ENCODE measurements around the gene CORT.
"Not testable (repeated sequence)": the region's sequence is repeated elsewhere in the genome, so short reads cannot be mapped to it uniquely, and the experiment has no call there.

Gene CORT

GRCh38 chr1:10449751-10450150 lies at the start of gene CORT:
Gene CORT (plus strand): TSS chr1:10450031. CDS start chr1:10450224, 193 bp downstream.
- peak in 1 of 56 donors; percentile 13 for DNase-seq

DNA sequence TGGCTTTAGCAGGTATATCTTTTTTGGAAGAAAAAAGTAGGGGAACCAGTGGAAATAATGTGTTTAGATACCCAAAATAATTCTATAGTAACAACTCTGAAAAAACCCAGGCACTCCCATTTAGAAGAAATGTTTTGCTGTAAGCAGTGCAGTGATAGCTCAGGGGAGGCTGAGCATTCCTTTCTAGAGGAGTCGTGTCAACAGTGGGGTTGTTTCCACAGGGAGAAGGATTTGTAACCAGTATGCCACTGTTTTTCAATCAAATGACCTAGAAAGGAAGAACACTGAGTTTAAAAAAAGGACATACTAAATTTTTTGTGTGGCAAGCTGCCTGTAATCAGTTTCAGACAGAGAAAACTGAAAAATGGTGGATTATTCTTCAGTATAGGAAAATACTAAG lies 48.5 kb upstream of the CORT start:
- no peak for DNase-seq

DNA sequence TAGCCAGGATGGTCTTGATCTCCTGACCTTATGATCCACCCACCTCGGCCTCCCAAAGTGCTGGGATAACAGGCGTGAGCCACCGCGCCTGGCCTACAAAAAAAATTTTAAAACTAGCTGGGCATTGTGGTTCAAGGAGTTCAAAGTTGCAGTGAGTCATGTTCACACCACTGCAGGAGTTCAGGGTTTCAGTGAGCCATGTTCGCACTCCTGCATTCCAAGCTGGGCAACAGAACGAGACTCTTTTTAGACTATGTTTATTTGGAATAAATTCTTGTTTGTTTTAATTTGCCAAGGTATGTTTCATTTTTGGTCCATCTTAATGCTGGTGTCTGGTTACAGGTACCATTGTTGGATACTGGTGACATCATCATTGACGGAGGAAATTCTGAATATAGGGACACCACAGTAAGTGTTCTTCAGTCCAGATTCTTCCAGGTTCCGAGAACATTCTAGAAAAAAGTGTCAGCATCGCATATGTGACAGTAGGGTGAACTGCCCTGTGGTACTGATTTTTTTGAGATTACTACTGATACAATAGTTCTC lies 47.0 kb upstream of the CORT start:
- no peak for DNase-seq

DNA sequence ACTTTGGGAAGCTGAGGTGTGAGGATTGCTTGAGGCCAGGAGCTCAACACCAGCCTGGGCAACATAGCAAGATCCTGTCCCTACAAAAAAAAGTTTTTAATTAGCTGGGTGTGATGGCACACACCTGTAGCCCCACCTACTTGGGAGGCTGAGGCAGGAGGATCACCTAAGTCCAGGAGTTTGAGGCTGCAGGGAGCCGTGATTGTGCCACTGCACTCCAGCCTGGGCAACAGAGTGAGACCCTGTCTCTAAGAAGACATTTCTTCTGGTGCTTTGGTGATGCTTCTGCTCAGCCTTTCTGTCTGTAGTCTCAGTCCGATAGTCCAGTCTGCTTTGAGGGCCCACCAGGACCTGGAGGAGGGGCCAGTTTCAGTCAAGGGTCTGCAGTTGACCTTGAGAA lies 42.6 kb upstream of the CORT start:
- no peak for DNase-seq

DNA sequence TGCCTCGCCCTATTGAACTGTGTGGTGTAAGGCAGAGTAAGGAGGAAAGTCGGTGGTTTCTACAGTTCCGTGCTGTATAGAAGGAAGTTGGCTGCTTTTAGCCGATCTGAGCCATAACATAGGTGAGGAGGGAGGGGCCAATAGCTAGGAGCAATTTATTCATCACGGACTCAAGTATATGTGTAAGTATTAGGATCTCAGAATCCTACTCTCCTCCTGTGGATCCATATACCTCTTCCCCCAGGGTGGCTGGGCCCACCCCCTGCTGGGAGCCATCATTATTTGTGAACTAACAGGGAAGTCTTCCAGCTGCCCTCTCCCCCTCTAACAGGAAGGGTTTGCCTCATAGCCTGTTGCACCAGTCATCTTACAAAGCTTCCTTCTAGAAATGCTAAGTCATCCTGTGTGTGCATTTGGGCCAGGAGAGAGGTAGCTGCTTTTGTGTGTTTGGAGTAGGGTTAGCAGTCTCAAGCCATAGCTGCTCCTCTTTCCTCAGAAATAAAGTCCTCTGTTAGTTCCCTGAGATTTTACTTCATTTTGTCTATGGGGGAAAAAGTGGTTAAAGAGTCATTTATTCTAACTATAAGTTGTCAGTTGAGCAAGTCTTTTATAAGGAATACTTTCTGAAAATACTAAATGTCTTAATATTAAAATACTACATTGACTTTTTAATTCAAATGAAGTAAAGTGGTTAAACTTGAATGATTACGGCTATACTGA lies 34.5 kb upstream of the CORT start:
- peak in 6 of 56 donors; percentile 2 to 17 (median 4) for DNase-seq

GRCh38 chr1:10415967-10416366 lies 33.9 kb upstream of the CORT start:
- not testable (repeated sequence) for DNase-seq

GRCh38 chr1:10418741-10419140 lies 31.1 kb upstream of the CORT start:
- DNase-seq, result not testable (repeated sequence)

GRCh38 chr1:10419351-10419750 lies 30.5 kb upstream of the CORT start:
- DNase-seq, result no peak

GRCh38 chr1:10421637-10422036 lies 28.2 kb upstream of the CORT start:
- no peak for DNase-seq

DNA sequence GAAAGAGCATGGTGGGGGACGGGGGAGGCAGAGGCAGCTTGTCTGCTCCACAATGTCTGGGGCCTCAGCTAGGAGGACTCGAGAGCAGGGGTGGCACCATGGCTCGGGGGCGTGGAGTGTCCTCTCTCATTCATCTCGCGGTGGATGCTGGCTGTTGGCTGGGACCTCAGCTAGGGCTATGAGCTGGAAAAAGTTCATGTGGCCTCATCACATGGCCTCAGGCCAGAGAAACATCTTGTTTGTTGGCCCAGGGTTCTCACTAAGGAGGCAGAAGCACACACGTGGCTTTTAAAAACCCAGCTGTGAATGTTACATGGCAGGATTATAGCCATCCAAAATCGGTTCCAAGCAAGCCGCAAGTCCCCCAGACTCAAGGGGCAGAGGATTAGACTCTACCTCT lies 25.8 kb upstream of the CORT start:
- DNase-seq, result peak in 5 of 56 donors; percentile 1 to 28 (median 3)

DNA sequence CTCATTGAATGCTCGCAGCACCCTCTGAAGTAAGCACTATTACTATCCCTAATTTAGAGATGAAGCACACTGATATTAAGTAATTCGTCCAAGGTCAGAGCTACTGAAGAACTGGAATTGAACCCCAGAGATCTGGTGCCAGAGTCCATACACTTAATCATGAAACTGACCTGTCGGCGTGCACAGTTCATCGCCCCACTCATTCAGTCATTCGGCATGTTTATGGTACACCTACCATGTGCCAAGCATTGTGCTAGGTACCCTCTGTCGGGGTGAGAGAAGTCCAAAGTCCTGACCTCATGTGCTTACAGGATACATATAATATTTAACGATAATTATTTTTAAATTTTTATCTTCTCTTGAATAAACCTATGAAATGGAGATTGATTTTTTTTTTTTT lies 25.2 kb upstream of the CORT start:
- no peak for DNase-seq

DNA sequence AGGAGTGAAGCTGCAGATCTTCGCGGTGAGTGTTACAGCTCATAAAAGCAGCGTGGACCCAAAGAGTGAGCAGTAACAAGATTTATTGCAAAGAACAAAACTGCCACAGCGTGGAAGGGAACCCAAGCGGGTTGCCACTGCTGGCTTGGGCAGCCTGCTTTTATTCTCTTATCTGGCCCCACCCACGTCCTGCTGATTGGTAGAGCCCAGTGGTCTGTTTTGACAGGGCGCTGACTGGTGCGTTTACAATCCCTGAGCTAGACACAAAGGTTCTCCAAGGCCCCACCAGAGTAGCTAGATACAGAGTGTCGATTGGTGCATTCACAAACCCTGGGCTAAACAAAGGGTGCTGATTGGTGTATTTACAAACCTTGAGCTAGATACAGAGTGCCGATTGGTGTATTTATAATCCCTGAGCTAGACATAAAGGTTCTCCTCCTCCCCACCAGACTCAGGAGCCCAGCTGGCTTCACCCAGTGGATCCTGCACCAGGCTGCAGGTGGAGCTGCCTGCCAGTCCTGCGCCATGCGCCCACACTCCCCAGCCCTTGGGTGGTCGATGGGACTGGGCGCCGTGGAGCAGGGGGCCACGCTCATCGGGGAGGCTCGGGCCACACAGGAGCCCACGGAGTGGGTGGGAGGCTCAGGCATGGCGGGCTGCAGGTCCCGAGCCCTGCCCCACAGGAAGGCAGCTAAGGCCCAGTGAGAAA lies 23.9 kb upstream of the CORT start:
- not testable (repeated sequence) for DNase-seq

DNA sequence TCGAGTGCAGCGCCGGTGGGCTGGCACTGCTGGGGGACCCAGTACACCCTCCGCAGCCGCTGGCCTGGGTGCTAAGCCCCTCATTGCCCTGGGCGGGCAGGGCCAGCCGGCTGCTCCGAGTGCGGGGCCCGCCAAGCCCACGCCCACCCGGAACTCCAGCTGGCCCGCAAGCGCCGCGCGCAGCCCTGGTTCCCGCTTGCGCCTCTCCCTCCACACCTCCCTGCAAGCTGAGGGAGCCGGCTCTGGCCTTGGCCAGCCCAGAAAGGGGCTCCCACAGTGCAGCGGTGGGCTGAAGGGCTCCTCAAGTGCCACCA lies 23.3 kb upstream of the CORT start:
- DNase-seq, result not testable (repeated sequence)

GRCh38 chr1:10428984-10429383 lies 20.8 kb upstream of the CORT start:
- DNase-seq, result no peak

- DNase-seq, result peak in 2 of 56 donors; percentile 24 to 41
Measured at GRCh38 chr1:10429868-10430215, 20.0 kb upstream of the CORT start.

DNA sequence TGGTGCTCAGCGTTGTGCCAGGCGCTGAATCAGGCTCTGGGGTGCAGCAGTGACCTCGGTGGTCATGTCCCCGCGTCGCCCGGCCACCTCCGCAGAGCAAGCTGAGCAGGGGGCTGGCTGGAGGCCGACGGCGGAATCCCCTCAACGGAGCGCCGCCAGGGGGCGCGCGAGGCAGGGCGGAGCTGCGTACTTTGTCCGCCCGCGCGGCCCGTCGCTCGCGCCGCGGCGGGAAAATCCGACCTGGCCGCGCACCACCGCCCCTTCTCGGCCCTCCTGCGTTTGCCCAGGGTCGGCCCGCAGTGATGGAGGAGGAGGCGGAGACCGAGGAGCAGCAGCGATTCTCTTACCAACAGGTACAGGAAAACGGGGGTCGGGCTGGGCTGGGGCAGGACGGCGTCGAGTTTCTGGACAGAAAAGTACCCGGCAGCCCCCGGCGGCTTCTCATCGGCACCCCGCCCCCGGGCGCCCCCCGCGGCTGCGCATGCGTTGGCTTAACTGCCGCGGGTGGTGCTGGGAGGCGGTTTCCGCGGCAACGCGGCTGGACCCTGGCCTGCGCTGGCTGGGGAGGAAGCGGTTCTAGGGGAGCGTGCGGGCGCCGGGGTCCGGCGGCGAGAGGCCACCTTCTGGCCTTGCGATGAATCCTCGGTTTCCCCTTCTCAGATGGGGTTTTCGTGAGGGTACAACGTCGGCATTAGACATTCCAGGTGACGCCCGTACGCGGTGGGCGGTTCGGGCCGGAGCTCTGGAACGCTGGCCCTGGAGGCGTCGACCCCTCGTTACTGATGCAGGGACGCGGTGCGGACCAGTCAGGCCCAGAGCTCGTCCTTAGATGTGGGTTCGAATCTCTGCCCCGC lies 19.4 kb upstream of the CORT start, which contains the start of gene CENPS:
Gene CENPS (plus strand): TSS at position 218 of the 854 bp plus-strand sequence. CDS start 85 bp downstream, at position 303.
- DNase-seq, result peak in 55 of 56 donors; percentile 31 to 98 (median 82)

DNA sequence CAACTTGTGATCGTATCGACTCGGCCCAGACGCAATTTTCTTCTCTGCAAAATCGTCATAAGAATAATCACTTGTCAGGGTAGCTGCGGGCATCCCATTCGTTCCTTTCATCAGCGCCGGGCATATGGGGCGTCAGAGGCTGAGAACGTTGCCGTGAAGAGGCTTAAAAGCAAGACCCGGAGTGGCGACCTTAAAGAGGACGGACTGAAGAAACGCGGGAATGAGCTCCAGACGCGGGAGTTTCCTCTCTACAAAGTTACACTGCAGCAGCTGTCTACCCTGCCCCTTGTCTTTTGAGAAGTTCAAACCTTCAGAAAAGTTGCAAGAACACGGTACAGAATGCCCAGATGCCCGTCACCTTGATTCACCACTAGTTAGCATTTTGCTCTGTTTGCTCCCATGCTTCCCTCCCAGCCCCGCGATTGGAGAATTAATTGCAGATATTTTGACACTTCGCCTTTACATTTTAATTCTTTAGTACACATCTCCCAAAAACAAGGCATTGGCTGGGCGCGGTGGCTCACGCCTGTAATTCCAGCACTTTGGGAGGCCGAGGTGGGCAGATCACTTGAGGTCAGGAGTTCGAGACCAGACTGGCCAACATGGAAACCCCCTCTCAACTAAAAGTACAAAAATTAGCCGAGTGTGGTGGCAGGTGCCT lies 18.6 kb upstream of the CORT start:
- no peak for DNase-seq

- no peak for DNase-seq
Measured at GRCh38 chr1:10432910-10433700, 16.7 kb upstream of the CORT start.

GRCh38 chr1:10433790-10434189 lies 16.0 kb upstream of the CORT start:
- DNase-seq, result no peak

DNA sequence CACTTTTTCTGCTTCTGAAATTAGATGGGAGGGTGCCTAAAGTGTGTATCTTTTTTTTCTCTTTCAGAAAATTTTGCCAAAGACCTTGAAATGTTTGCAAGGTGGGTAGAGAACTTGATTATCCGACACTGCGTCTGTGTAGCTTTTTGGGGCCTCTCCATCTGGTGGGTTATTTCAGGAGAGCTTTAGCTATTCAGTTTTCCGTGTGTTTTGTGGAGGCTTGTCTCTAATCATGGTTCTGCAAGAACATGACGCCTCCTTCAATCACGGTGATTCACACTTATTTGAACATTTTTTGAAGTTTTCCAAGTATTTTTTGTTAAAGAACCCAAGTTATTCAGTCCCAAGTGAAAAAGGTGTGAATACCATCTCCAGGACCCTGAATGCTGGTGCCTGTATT lies 15.2 kb upstream of the CORT start:
- DNase-seq, result peak in 1 of 56 donors; percentile 3

Data from amygdala (tissue), 56 donors.